Activated T-cell treated with anti-CD3 and anti-CD28 coated beads, Interleukin-2, amount 50 U/mL, for 1 hour (primary cell): Measurements from ENCODE around the gene TMEM198.

Source experiments
- DNase-seq: peaks from one replicate; pipeline ENCODE4 v3.0.0-alpha.2; 2020

The TMEM198 gene

GRCh38 chr2:219526320-219527075, 17.3 kb upstream of the TMEM198 start:
- DNase-seq, result no peak

- DNase-seq, result no peak
Measured at GRCh38 chr2:219527076-219527394, 16.8 kb upstream of the TMEM198 start.

- no peak for DNase-seq
Measured at GRCh38 chr2:219527472-219527871, 16.4 kb upstream of the TMEM198 start.

GRCh38 chr2:219530048-219530963, 13.5 kb upstream of the TMEM198 start:
- DNase-seq, result peak; percentile 89

- no peak for DNase-seq
Measured at GRCh38 chr2:219531639-219532377, 12.0 kb upstream of the TMEM198 start.

GRCh38 chr2:219532378-219532649, 11.5 kb upstream of the TMEM198 start:
- DNase-seq, result no peak

GRCh38 chr2:219533930-219534661, 9.7 kb upstream of the TMEM198 start:
- DNase-seq, result no peak

- DNase-seq, result no peak
Measured at GRCh38 chr2:219536425-219536824, 7.4 kb upstream of the TMEM198 start.

GRCh38 chr2:219536967-219537366, 6.9 kb upstream of the TMEM198 start:
- DNase-seq, result no peak

GRCh38 chr2:219537657-219538488, 6.0 kb upstream of the TMEM198 start:
- no peak for DNase-seq

- DNase-seq, result no peak
Measured at GRCh38 chr2:219538504-219538951, 5.3 kb upstream of the TMEM198 start.

- DNase-seq, result no peak
Measured at GRCh38 chr2:219538956-219539788, 4.7 kb upstream of the TMEM198 start.

- no peak for DNase-seq
Measured at GRCh38 chr2:219539926-219540678, 3.7 kb upstream of the TMEM198 start.

GRCh38 chr2:219540784-219541504, 2.9 kb upstream of the TMEM198 start:
- DNase-seq, result no peak

GRCh38 chr2:219541611-219542180, 2.1 kb upstream of the TMEM198 start:
- peak; percentile 93 for DNase-seq

- DNase-seq, result no peak
Measured at GRCh38 chr2:219542931-219543595, 765 bp upstream of the TMEM198 start.

- DNase-seq, result no peak
Measured at GRCh38 chr2:219544567-219544966, 739 bp downstream of the TMEM198 start.

- DNase-seq, result no peak
Measured at GRCh38 chr2:219545295-219545942, 1.6 kb downstream of the TMEM198 start.
